Measurements from ENCODE around the gene MOB1B. TPM values are rescaled to one million over a fixed set of nuclear protein-coding genes. Genes with fewer than 3 reads are reported as not detected.
"Not testable (repeated sequence)": the region's sequence is repeated elsewhere in the genome, so short reads cannot be mapped to it uniquely, and the experiment has no call there.

MOB1B gene
- total and polyA plus RNA-seq, 2 experiments from 2014 or later: 11.1 to 22.8 TPM

GRCh38 chr4:71026086-71026485 is 123.9 kb downstream of the MOB1B start:
- H3K4me3 ChIP-seq: no peak overlapping the region
- no peaks in the 10 kb centered on the region for H3K27me3 ChIP-seq
- peaks cover 7% of the 10 kb centered on the region for H3K4me1 ChIP-seq (ENCODE audit: low read depth)
- no peaks in the 10 kb centered on the region for H3K9me3 ChIP-seq (ENCODE audit: low read depth)
- DNase-seq (ENCODE audit: low read depth in 1 of 2, low spot score in 1 of 2): peak; percentile 50 to 73
- TF ChIP-seq, protein P1, sequence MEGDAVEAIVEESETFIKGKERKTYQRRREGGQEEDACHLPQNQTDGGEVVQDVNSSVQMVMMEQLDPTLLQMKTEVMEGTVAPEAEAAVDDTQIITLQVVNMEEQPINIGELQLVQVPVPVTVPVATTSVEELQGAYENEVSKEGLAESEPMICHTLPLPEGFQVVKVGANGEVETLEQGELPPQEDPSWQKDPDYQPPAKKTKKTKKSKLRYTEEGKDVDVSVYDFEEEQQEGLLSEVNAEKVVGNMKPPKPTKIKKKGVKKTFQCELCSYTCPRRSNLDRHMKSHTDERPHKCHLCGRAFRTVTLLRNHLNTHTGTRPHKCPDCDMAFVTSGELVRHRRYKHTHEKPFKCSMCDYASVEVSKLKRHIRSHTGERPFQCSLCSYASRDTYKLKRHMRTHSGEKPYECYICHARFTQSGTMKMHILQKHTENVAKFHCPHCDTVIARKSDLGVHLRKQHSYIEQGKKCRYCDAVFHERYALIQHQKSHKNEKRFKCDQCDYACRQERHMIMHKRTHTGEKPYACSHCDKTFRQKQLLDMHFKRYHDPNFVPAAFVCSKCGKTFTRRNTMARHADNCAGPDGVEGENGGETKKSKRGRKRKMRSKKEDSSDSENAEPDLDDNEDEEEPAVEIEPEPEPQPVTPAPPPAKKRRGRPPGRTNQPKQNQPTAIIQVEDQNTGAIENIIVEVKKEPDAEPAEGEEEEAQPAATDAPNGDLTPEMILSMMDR (IDR thresholded peaks at IDR 0.05; ENCODE audit: low read depth, low read length): no peak
- peaks cover 5% of the 10 kb centered on the region for H3K36me3 ChIP-seq
- no peak overlapping the region for H3K27ac ChIP-seq

DNA sequence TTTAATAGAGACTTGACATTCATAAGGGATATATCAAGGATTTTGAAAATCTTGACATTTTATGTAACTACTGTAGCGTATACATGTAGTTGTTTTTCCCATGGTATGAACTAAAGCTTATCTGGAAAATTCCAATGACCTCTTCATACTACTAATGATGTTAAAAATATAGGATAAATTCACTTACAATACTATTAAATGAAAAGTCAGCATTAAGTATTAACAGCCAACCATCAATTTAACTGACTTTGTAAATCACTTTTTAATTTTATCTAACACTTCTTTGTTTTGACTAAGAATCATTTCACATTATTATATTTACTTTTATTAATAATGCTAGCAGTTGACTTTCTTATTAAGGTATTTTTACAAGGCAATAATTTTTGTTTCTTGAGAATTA is 125.4 kb downstream of the MOB1B start:
- no peak overlapping the region for H3K4me3 ChIP-seq
- TF ChIP-seq, protein P1 (IDR thresholded peaks at IDR 0.05; ENCODE audit: low read depth, low read length): no peak
- no peaks in the 10 kb centered on the region for H3K27me3 ChIP-seq
- H3K36me3 ChIP-seq: peaks cover 5% of the 10 kb centered on the region
- H3K9me3 ChIP-seq (ENCODE audit: low read depth): no peaks in the 10 kb centered on the region
- peaks cover 7% of the 10 kb centered on the region for H3K4me1 ChIP-seq (ENCODE audit: low read depth)
- H3K27ac ChIP-seq: no peak overlapping the region
- no peak for DNase-seq (ENCODE audit: low read depth in 1 of 2, low spot score in 1 of 2)

- H3K36me3 ChIP-seq: no peaks in the 10 kb centered on the region
- TF ChIP-seq, protein P1 (IDR thresholded peaks at IDR 0.05; ENCODE audit: low read depth, low read length): no peak
- H3K27ac ChIP-seq: no peak overlapping the region
- H3K4me3 ChIP-seq: no peak overlapping the region
- peaks cover 7% of the 10 kb centered on the region for H3K4me1 ChIP-seq (ENCODE audit: low read depth)
- no peaks in the 10 kb centered on the region for H3K9me3 ChIP-seq (ENCODE audit: low read depth)
- no peak for DNase-seq (ENCODE audit: low read depth in 1 of 2, low spot score in 1 of 2)
- H3K27me3 ChIP-seq: no peaks in the 10 kb centered on the region
These were observed 127.3 kb downstream of the MOB1B start for GRCh38 chr4:71029504-71029903.

DNA sequence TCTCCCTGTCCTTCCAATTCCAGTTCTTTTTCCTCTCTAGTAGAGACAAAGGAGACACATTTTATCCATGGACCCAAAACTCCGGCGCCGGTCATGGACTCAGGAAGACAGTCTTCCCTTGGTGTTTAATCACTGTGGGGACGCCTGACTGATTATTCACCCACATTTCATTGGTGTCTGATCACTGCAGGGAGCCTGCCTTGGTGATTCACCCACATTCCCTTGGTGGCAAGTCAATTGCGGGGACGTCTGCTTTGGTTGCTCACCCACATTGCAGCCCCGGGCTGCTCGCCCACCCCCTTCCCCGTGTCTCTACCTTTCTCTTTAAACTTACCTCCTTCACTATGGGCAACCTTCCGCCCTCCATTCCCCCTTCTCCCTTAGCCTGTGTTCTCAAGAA is 129.9 kb downstream of the MOB1B start:
- not testable (repeated sequence) for H3K9me3 ChIP-seq (ENCODE audit: low read depth); H3K36me3 ChIP-seq; H3K4me3 ChIP-seq; H3K27me3 ChIP-seq; H3K27ac ChIP-seq; H3K4me1 ChIP-seq (ENCODE audit: low read depth)
- peak in 1 of 2 donors; percentile 22 for DNase-seq (ENCODE audit: low read depth in 1 of 2, low spot score in 1 of 2)

Other genes starting within 250 kb of the MOB1B start
- not detected in 2 replicates for gene JCHAIN, start 235.9 kb upstream of the MOB1B start, total RNA-seq
- 0.61 TPM in 1 of 2 replicates, not detected in the other for gene JCHAIN, start 235.9 kb upstream of the MOB1B start, polyA plus RNA-seq
- 18.4 and 23.7 TPM in 2 replicates for gene UTP3, start 213.8 kb upstream of the MOB1B start, total RNA-seq
- gene UTP3, start 213.8 kb upstream of the MOB1B start, polyA plus RNA-seq: 10.9 and 15.5 TPM in 2 replicates
- gene RUFY3, start 180.4 kb upstream of the MOB1B start, total RNA-seq: 31.0 and 43.7 TPM in 2 replicates
- gene RUFY3, start 180.4 kb upstream of the MOB1B start, polyA plus RNA-seq: 28.1 and 35.2 TPM in 2 replicates
- gene GRSF1, start 62.5 kb upstream of the MOB1B start, total RNA-seq: 84.9 and 90.3 TPM in 2 replicates
- gene GRSF1, start 62.5 kb upstream of the MOB1B start, polyA plus RNA-seq: 153 and 185 TPM in 2 replicates
- gene DCK, start 91.3 kb downstream of the MOB1B start, total RNA-seq: 9.0 and 10.1 TPM in 2 replicates
- gene DCK, start 91.3 kb downstream of the MOB1B start, polyA plus RNA-seq: 13.1 and 15.5 TPM in 2 replicates

Data from cardiac muscle cell (in vitro differentiated cells and primary cell).